ENCODE measurements around the gene MINDY3.
A peak's percentile ranks its signal among the peaks of the same experiment; 100 is the strongest.
"Not testable (repeated sequence)": the region's sequence is repeated elsewhere in the genome, so short reads cannot be mapped to it uniquely, and the experiment has no call there.

MINDY3 gene

DNA sequence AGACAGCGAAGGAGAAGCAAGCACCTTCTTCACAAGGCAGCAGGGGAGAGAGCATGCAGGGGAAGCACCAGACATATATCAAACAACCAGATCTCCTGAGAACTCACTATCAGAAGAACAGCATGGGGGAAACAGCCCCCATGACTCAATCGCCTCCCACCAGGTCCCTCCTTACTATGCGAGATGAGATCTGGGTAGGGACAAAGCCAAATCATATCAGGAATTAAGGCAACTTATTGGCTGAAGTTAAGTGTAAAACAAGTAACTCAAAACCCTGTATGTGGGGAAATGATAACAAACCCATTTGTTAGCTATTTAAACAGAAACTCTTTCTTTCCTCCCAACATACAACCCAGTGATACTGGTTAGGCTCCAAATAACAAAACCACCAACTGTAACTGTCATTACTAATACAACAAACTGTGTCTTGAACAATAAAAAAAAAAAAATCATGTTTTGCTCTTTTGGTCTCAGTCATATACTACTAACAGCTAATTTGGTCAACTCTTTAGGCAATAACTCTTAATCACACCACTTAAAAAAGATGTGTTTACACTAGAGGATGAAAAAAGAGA, 57.8 kb downstream of the MINDY3 start:
- peak; percentile 57 for DNase-seq

- DNase-seq = no peak
Measured at GRCh38 chr10:15801641-15802040, 58.7 kb downstream of the MINDY3 start.

DNA sequence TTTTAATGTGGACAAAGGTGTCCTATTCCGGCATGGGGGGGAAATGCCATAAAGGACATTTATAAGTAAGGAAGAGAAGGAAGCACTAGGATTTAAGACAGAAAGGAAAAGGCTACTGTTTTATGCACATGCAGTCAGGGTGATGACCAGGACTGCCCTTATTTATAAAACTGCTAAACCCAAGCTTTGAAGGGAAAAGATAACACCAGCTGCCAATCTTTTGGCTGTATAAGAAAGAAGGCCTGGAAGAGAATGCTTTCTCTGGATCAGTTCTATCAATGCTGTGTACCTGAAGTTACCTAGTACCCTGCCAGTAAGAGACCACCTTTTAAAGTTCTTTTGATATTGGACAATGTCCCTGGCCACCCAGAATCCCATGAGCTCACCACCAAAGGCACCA, 59.2 kb downstream of the MINDY3 start:
- no peak for DNase-seq

- no peak for DNase-seq
Measured at GRCh38 chr10:15797346-15797745, 63.0 kb downstream of the MINDY3 start.

DNA sequence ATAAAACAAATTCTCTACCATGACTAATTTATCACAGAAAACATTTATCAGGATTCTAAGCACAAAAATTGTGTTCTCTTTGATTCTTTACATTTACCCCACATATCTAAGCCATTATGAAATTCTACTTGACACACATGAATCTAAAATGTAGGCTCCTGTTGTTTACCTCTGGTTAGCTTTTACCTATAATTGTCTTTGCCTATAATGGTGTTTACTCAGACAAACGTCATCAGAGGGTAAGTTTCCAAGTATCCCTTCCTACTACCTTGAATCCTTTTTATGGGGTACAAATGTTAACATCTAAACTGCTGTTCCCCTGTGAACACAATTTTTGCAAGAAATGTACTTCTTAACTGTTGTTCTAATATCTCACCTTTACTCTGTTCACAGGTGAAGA, 63.5 kb downstream of the MINDY3 start:
- no peak for DNase-seq

DNA sequence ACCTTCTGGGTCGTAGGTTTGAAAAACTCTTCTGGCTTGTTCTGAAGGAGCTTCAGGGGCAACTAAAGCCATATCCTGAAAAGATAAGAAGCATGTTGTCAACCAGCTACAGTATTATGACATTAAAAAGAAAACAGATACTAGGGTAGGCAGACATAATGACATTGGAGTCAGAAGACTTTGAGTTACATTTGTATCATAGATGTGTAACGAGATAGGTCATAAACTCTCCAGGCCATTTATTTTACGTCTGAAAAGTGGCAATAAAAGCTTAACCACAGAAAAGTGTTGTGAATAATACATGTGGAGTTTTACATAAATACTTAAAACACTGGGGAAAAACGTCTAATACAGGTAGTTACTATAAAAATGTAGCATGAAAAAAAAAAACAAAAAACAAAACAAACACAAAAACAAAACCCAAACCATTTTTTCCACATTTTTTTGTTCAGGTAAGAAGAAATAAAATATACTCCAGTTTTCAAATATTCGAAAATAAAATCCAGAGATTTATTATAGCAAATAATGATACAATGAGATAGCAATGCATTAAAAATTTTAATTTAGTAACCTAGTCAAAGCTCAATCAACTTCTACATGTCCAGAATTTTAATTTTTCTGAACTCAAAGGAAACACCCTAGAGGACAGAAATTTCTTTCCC, 64.1 kb downstream of the MINDY3 start:
- DNase-seq = no peak

DNA sequence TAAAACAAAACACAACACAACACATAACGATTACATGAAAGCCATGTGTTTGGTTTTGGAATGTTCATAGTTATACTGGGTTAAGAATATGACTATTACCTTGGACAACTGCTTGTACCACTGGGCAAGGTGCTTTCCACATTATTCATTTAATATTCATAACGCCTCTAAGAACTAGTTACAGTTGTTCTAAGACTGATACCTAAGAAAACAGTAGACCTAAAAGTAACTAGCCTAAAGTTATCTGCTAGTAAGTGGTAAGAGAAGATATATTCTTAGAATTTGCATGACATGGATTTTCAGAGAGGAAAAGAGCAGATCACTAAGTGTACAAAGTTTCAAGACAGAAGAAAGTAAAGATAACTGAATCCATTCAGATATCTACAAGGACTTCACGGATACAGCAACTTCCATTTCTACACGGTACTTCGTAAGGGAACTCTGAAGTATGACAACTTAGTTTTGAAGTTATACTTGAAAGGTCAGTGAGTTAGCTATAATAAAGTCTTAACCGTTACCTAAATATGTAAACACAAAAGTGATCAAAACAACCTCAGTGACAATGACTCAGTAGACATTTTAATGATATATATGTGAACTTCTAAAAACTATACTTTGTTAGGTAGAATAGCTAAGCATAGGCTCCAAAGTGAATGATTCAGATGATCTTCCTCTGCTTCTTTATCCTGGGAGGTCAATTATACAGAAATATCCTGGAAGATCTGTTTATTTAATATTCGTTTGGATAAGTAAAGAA, 65.1 kb downstream of the MINDY3 start:
- DNase-seq = no peak

DNA sequence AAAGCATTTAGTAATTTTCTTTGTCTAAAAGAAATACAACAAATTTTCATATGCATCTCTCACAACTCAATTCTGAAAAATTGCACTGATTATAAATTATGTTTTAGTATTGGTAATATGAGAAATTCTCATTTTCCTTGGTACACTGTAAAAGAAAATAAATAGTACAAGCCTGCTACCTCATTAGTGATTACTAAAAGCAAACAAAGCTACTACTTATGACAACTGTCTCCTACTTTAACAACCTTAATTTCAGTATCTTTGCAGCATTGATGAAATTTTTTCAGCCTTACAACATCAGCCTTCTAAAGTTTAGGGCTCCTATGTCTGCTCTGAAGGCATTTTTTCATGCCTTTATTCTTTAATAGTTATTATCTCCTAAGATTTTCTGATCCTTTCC, 65.7 kb downstream of the MINDY3 start:
- DNase-seq = no peak

- no peak for DNase-seq
Measured at GRCh38 chr10:15793664-15794063, 66.6 kb downstream of the MINDY3 start.

GRCh38 chr10:15792777-15793176, 67.5 kb downstream of the MINDY3 start:
- no peak for DNase-seq

GRCh38 chr10:15791816-15792524, 68.3 kb downstream of the MINDY3 start:
- no peak for DNase-seq

- DNase-seq = no peak
Measured at GRCh38 chr10:15789793-15790525, 70.3 kb downstream of the MINDY3 start.

DNA sequence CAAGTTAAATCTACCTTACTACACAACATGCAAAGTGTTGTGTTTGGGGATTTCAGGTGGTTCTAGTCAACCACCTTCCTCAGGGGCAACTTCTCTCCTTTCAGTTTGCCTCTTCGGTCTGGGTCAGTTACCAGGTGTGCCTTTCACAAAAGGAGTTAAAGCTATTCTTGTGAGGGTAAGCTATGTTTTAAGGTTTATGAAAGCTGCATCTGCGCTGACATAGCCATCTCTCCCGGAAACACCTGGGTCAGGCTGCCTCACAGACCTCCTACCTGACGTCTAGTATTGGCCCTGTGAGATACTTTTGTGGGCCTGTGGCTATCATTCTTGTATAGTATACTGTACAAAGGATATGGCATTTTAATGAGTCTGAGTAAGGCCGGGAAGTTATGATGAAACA, 72.9 kb downstream of the MINDY3 start:
- no peak for DNase-seq

DNA sequence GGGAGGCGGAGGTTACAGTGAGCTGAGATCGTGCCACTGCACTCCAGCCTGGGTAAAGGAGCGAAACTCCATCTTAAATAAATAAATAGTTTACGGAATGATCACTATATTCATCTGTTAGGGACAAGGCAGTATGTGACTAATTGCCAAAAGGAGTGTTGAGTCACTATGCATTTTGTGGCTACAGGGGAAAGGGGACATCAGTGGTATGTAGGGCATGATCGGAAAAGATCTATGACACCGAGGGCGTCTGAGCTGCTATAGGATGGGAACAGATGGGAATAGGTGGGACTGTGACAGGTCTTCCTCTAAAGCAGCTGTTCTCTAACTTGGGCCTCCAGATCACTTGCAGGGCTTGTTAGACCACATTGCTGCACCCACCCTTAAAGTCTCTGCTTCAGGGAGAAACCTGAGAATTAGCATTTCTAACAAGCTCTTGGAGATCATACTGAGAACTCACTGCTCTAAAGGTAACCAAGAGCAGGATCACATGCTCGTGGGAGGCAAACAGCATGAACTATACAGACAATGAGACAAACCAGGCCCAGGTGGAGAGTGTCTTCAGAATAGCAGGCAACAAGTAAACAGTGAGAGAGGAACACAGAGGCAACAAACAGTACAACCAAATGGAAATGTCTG, 75.5 kb downstream of the MINDY3 start:
- no peak for DNase-seq

DNA sequence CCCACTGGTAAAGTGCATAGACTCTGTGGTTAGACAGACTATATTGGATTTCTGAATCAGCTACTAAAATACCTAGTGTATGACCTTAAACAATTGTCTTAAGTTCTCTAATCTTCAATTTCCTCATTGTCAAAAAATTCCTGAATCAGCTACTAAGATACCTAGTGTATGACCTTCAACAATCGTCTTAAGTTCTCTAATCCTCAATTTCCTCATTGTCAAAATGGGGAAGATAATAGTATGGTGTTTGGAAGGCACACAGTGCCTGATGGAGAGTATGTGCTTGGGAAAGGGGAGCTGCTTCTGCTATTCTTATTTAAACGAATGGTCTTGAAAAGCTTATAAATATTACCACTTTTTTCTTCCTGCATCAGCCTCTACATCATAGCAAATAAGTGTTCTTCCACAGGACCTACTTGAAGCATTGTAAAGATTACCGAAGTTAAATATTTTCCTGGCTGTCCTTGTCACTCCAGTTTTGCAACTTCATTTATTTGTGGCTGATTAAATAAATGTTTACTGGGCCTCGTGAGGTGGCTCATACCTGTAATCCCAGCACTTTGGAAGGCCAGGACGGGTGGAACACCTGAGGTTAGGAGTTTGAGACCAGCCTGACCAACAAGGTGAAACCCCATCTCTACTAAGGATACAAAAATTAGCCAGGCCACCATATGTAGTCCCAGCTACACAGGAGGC, 76.2 kb downstream of the MINDY3 start:
- DNase-seq = no peak

GRCh38 chr10:15782851-15783250, 77.5 kb downstream of the MINDY3 start:
- DNase-seq = no peak

GRCh38 chr10:15781381-15781960, 78.8 kb downstream of the MINDY3 start:
- DNase-seq = no peak

- DNase-seq = no peak
Measured at GRCh38 chr10:15780353-15781135, 79.8 kb downstream of the MINDY3 start.

DNA sequence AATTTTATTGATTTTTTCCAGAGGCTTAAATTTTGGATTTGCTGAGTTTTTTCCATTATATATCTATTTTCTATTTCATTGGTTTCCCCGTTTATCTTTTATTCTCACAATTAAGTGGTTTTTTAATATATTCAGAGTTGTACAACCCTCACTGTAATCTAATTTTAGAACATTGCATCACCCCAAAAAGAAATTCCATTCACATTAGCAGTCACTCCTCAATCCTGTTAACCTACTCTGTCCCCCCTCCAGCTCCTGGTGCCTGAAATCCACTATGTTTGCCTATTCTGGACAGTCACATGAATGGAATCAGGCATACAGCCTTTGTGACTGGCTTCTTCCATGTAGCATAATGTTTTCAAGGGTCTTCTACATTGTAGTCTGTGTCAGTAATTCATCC, 84.8 kb downstream of the MINDY3 start:
- DNase-seq = no peak

DNA sequence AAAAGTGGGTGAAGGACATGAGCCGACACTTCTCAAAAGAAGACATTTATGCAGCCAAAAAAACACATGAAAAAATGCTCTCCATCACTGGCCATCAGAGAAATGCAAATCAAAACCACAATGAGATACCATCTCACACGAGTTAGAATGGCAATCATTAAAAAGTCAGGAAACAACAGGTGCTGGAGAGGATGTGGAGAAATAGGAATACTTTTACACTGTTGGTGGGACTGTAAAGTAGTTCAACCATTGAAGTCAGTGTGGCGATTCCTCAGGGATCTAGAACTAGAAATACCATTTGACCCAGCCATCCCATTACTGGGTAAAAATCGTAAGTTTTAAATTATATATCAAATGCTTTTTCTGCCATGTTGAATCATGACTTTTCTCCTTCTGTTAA, 85.8 kb downstream of the MINDY3 start:
- DNase-seq = not testable (repeated sequence)

Measured in stimulated activated CD4-positive, alpha-beta T cell treated with anti-CD3 and anti-CD28 coated beads, Interleukin-1b, Interleukin-23, amount 100 ng/mL, for 48 hours (primary cell).